HG03039 (cell line): Measurements from ENCODE around the gene FBN3.
"Not testable (repeated sequence)": the region's sequence is repeated elsewhere in the genome, so short reads cannot be mapped to it uniquely, and the experiment has no call there.

Experiments
- ATAC-seq: cut with Tn5 transposase; IDR thresholded peaks from one replicate; pipeline ENCODE4 v1.9.1; 2021; ENCODE audit warnings: mild to moderate bottlenecking, moderate library complexity; ENCODE audit not compliant: unreplicated experiment

The FBN3 gene

GRCh38 chr19:8120636-8121480 lies 28.5 kb downstream of the FBN3 start:
- no peak for ATAC-seq

DNA sequence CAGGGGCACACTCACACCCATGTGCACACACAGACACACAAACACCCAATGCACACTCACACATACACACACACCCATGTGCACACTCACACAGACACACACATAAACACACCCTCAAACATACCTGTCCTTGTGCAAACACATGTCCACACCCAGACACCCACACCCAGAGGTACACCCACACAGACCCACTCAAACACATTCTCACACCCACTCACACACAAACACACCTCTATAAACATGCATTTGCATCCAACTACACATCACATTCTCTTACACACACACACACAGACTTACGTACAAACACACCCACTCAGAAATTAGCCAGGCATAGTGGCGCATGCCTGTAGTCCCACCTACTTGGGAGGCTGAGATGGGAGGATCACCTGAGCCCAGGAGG lies 31.4 kb downstream of the FBN3 start:
- no peak for ATAC-seq

GRCh38 chr19:8116437-8117293 lies 32.7 kb downstream of the FBN3 start:
- no peak for ATAC-seq

DNA sequence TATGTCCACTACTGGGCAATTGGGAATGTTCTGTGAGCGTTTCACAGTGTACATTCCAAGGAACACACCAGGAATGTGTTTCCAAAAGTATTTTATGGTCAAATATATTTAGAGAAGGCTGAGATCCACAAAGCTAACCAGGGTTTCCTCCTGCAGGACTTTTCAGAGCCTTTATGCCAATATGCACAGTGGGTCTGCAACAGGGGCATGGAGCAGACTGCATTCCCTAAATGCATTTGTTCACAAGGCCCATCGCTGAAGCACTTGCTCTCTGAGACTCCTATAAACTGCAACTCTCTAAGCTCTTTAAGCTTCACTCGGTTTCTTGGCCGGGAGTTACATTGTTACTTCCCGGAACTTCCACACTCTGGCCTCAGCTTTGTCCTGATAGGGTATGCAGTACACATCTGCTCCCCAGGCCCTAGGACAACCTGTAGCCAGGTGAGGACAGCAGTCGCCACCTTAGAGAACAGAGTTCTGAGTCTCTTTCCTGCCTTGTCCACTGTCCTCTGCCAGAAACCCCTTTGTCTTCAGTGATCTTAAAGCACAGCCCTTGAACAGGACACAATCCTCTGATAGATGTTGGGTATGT lies 33.5 kb downstream of the FBN3 start:
- no peak for ATAC-seq

DNA sequence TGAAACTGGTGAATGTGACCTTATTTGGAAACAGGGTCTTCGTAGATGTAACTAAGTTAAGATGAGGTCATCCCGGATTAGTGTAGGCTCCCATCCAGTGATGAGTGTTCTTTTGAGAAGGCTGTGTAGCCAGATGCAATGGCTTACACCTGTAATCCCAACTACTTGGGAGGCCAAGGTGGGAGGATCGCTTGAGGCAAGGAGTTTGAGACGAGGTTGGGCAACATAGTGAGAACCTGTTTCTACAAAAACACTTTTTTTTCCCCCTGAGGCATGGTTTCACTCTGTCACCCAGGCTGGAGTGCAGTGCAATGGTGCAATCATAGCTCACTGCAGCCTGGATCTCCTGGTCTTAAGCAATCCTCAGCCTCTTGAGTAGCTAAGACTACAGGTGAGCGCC lies 36.4 kb downstream of the FBN3 start:
- ATAC-seq, result no peak

- ATAC-seq, result no peak
Observed at GRCh38 chr19:8111376-8111775, 38.0 kb downstream of the FBN3 start.

- no peak for ATAC-seq
Observed at GRCh38 chr19:8110931-8111330, 38.5 kb downstream of the FBN3 start.

DNA sequence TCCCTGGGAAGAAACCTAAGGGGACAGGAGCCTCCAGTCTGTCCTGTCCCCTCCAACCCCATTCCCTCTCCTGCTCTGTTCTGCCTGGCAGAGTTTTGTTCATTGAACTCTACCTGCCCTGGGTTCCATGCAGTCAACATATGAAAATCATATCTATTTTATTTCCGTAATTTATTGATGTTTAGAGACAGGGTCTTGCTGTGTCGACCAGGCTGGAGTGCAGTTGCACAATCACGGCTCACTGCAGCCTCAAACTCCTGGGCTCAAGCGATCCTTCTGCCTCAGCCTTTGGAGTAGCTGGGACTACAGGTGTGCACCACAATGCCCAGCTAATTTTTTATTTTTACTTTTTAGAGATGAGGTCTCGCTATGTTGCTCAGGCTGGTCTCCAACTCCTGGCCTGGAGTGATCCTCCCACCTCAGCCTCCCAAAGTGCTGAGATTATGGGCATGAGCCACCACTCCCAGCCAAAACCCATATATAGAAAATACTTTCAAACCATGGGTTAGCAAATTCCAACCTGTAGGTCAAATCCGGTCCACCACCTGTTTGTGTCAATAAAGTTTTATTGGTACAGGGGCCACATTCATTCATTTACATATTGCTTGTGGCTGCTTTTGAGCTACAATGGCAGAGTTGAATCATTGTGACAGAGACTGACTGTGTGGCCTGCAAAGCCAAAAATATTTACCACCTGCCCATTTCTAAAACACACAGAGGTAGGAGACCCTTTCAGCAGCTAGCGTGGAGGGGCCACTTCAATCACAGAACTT lies 39.3 kb downstream of the FBN3 start:
- ATAC-seq, result no peak

GRCh38 chr19:8109455-8109854 lies 39.9 kb downstream of the FBN3 start:
- ATAC-seq, result no peak

DNA sequence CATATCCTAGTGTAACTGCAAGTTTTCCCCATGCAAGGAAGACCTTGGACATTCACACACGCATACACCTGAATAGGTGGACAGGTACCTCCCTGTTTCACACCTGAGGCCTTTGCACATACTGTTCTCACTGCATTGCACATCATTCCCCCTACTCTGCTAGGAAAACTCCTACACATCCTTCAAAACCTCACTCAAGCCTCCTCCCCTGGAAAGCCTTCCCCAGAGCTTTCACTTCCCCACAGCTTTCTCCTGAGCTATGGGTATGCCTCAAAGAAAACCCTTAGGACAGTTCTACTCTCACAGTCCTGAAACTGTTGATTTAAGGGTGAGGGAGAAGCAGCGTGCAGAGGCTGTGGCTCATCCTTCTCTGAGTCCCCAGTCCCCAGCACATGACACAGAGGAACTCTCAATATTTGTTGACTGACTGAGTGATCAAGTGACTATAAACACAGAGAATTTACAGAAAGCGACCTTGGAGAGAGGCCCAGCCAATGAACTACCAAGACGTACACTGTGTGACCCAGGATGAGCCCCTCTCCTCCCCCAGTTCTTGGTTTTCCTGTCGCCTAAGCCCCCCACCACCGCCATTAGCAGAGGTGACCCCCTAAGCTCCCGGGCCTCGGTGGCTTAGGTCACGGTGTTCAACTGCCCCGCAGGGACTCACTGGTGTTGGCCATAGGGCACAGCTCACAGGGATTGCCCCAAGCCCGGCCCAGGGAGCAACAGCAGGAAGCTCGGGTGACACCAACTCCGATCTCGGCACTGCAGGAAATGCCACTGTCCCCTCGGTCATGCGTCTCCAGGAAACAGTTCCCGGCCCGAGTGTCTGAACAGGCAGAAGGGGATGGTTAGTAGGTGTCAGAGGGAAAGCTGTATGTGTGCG lies 40.6 kb downstream of the FBN3 start:
- ATAC-seq, result no peak

- no peak for ATAC-seq
Observed at GRCh38 chr19:8107301-8107903, 42.0 kb downstream of the FBN3 start.

DNA sequence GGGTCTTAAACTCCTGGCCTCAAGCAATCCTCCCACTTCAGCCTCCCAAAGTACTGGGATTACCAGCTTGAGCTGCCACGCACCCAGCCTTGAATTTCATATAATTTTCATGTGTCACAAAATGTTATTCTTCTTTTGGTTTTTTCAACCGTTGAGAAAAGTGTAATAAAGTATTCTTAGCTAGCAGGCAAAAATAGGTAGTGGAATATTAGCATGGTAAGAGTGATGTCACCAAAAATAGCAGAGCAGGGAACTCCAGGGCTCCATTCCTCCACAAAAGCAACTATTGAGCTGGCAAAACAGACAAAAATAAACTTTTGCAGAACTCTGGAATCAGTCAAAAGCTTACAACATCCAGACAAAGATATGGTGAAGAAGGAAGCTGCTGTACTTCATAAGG lies 43.9 kb downstream of the FBN3 start:
- ATAC-seq, result no peak

- ATAC-seq, result not testable (repeated sequence)
Observed at GRCh38 chr19:8101910-8102309, 47.5 kb downstream of the FBN3 start.

DNA sequence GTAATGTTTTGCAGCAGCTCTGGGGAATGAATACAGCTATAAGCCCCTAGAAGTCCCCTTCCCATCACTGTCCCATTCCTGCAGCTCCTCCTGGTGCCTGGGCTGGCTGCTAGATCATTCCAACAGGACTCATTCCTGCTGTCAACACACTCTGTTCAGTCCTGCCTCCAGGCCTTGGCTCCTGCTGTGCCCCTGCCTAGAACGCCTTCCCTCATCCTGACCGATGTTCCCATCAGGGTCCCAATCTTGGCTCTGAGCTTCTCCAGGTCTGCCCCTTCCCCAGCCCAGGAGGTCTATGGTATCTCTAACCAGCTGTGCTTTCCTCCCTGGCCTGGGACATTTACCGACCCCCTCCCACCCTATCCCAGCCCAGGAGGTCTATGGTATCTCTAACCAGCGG lies 48.1 kb downstream of the FBN3 start:
- no peak for ATAC-seq

GRCh38 chr19:8097681-8098567 lies 51.5 kb downstream of the FBN3 start:
- ATAC-seq, result no peak

DNA sequence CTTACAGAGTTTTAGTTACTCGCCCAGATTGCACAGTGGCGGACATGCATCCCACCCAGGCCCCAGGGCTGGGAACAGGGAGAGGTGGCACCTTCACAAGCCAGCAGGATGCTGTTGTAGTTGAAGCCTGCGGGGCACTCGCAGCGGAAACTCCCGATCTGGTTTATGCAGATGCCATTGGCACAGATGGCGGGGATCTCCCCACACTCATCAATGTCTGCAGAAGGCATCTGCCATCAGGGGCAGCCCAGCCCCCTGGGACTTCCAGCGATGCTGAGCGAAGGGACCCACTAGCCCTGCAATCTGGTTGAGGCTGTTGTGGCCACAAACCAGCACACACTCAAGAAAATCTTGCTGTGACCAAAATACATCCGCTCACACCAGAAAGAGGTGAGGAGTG lies 52.2 kb downstream of the FBN3 start:
- ATAC-seq, result no peak

- no peak for ATAC-seq
Observed at GRCh38 chr19:8096071-8096470, 53.3 kb downstream of the FBN3 start.

DNA sequence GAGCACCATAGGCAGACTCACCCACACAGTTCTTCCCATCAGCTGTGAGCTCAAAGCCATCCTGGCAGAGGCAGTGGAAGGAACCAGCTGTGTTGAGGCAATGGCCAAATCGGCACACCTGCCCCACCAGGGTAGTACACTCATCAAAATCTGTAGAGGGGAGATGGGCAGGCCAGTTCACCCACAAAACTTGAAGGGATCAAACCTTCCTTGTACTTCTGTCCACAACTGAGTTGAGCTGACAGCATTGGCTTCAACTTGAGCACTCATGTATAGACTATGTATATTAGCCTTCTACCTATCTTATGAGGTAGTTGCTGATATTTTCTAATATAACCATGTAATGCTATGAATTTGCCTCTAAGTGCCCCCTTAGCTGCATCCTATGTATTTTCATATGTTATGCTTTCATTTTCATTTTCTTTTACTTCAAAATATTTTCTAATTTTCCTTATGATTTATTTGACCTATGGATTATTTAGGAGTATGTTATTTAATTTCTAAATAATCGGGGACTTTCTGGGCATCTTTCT lies 54.0 kb downstream of the FBN3 start:
- no peak for ATAC-seq
